ENCODE results near the gene SLC22A23.
A peak's percentile ranks its signal among the peaks of the same experiment; 100 is the strongest.

Gene SLC22A23

DNA sequence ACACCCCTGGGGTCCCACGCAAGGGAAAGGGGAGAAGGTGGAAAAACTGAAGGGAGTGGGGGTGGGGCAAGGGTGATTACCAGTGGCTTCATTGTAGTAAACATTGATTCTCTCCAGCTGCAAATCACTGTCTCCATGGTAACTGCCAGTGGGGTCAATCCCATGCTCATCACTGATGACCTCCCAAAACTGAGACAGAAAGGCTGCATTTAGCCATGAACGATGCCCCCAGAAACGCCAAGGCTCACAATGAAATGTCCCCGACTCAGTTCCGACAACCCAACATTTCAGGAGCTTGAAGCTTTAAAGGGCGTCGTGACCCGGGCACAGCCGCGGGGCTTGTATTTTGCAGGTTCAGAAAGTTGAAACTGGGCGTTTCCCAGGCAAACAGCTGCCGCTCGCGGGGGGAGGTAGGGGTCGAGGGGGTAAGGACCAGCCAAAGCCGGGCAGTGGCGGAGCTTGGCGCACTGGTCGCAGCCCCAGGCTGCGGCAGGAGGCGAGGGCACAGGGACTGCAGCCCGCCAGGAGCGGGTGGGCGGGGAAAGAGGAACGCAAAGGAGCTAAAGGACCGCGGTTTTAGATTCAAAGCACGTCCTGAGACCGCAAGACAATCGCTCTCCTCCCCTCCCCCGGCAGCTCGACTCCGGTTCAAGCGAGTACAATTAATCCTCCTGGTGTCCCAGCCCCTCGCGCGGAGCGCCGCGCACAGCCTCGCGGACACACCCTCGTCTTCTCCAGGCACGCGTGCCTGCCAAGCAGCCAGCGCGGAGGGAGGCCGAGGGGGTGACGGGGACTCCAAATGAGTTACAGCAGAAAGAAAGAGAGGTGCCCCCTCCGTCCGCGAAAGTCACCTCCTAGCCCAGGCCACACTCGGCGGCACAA lies 230.1 kb downstream of the SLC22A23 start (continued):
- TF ChIP-seq ZNF426 (tag by site-specific recombination; IDR thresholded peaks at IDR 0.05) (no peak), WT1 (tag by site-specific recombination; IDR thresholded peaks at IDR 0.05) (peak; percentile 24; the same call in 1 of the 2 replicates), ZNF157 (tag by site-specific recombination; IDR thresholded peaks at IDR 0.05) (no peak), ZNF76 (tag by site-specific recombination; IDR thresholded peaks at IDR 0.05; ENCODE audit: borderline replicate concordance, low read depth) (peak; percentile 26; the same call in 1 of the 2 replicates), ZNF600 (tag by site-specific recombination; IDR thresholded peaks at IDR 0.05) (0 out of 2 replicates have a peak, but pooled peaks have one; percentile 6), ZXDB (tag by site-specific recombination; IDR thresholded peaks at IDR 0.05) (peak; percentile 39; the same call in 1 of the 2 replicates), ZNF664 (tag by site-specific recombination; IDR thresholded peaks at IDR 0.05) (no peak), KLF1 (tag by site-specific recombination; IDR thresholded peaks at IDR 0.05) (peak; percentile 39; the same call in 1 of the 2 replicates), SETDB1 (IDR thresholded peaks at IDR 0.05; ENCODE audit: insufficient read length, low read length) (no peak), REPIN1 (tag by site-specific recombination; IDR thresholded peaks at IDR 0.05; ENCODE audit: low read depth) (no peak), ZNF544 (tag by site-specific recombination; IDR thresholded peaks at IDR 0.05) (no peak), ZNF175 (tag by site-specific recombination; IDR thresholded peaks at IDR 0.05) (no peak), ZNF677 (tag by site-specific recombination; IDR thresholded peaks at IDR 0.05) (0 out of 2 replicates have a peak, but pooled peaks have one; percentile 11), ZNF521 (tag by site-specific recombination; IDR thresholded peaks at IDR 0.05) (no peak), ZFHX2 (tag by site-specific recombination; conservative IDR thresholded peaks at IDR 0.05) (peak; percentile 19; the same call in 1 of the 2 replicates), KLF9 (tag by site-specific recombination; IDR thresholded peaks at IDR 0.05; ENCODE audit: low read depth) (0 out of 2 replicates have a peak, but pooled peaks have one; percentile 58), ZNF274 (IDR thresholded peaks at IDR 0.05; ENCODE audit: low read length) (no peak), ZNF274 (tag by site-specific recombination; IDR thresholded peaks at IDR 0.05; ENCODE audit: borderline replicate concordance) (no peak), BCL11A (tag by site-specific recombination; IDR thresholded peaks at IDR 0.05; ENCODE audit: low read depth) (peak; percentile 11; the same call in 1 of the 2 replicates), OSR2 (tag by site-specific recombination; IDR thresholded peaks at IDR 0.05) (no peak), AEBP2 (tag by site-specific recombination; IDR thresholded peaks at IDR 0.05; ENCODE audit: borderline replicate concordance) (no peak), ZNF211 (tag by site-specific recombination; IDR thresholded peaks at IDR 0.05; ENCODE audit: low read depth) (no peak), ZNF560 (tag by site-specific recombination; IDR thresholded peaks at IDR 0.05; ENCODE audit: borderline replicate concordance) (no peak), ZNF571 (tag by site-specific recombination; IDR thresholded peaks at IDR 0.05) (no peak), ZBTB17 (tag by site-specific recombination; IDR thresholded peaks at IDR 0.05) (peak; percentile 82), YY1 (tag by site-specific recombination; IDR thresholded peaks at IDR 0.05) (no peak), ZNF626 (tag by site-specific recombination; IDR thresholded peaks at IDR 0.05) (no peak), ZSCAN5A (tag by site-specific recombination; IDR thresholded peaks at IDR 0.05) (no peak)
- TF ChIP-seq, protein P1, sequence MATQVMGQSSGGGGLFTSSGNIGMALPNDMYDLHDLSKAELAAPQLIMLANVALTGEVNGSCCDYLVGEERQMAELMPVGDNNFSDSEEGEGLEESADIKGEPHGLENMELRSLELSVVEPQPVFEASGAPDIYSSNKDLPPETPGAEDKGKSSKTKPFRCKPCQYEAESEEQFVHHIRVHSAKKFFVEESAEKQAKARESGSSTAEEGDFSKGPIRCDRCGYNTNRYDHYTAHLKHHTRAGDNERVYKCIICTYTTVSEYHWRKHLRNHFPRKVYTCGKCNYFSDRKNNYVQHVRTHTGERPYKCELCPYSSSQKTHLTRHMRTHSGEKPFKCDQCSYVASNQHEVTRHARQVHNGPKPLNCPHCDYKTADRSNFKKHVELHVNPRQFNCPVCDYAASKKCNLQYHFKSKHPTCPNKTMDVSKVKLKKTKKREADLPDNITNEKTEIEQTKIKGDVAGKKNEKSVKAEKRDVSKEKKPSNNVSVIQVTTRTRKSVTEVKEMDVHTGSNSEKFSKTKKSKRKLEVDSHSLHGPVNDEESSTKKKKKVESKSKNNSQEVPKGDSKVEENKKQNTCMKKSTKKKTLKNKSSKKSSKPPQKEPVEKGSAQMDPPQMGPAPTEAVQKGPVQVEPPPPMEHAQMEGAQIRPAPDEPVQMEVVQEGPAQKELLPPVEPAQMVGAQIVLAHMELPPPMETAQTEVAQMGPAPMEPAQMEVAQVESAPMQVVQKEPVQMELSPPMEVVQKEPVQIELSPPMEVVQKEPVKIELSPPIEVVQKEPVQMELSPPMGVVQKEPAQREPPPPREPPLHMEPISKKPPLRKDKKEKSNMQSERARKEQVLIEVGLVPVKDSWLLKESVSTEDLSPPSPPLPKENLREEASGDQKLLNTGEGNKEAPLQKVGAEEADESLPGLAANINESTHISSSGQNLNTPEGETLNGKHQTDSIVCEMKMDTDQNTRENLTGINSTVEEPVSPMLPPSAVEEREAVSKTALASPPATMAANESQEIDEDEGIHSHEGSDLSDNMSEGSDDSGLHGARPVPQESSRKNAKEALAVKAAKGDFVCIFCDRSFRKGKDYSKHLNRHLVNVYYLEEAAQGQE (tag by site-specific recombination; IDR thresholded peaks at IDR 0.05), result no peak
- TF ChIP-seq, protein P2, sequence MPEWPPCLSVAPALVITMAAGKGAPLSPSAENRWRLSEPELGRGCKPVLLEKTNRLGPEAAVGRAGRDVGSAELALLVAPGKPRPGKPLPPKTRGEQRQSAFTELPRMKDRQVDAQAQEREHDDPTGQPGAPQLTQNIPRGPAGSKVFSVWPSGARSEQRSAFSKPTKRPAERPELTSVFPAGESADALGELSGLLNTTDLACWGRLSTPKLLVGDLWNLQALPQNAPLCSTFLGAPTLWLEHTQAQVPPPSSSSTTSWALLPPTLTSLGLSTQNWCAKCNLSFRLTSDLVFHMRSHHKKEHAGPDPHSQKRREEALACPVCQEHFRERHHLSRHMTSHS (tag by site-specific recombination; IDR thresholded peaks at IDR 0.05), result no peak
- TF ChIP-seq, protein P3, sequence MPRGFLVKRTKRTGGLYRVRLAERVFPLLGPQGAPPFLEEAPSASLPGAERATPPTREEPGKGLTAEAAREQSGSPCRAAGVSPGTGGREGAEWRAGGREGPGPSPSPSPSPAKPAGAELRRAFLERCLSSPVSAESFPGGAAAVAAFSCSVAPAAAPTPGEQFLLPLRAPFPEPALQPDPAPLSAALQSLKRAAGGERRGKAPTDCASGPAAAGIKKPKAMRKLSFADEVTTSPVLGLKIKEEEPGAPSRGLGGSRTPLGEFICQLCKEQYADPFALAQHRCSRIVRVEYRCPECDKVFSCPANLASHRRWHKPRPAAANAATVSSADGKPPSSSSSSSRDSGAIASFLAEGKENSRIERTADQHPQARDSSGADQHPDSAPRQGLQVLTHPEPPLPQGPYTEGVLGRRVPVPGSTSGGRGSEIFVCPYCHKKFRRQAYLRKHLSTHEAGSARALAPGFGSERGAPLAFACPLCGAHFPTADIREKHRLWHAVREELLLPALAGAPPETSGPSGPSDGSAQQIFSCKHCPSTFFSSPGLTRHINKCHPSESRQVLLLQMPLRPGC (tag by site-specific recombination; IDR thresholded peaks at IDR 0.05), result peak; percentile 43; the same call in 1 of the 2 replicates
